KOPT-K1 (cell line): Measurements from ENCODE around the gene DKK2.

Experiments
- H3K27ac ChIP-seq: fragments of 200-600 bp; sonication (generic); 2 replicates; pipeline ENCODE4 v1.5.1; 2016; ENCODE audit warnings: antibody characterized with exemption, mild to moderate bottlenecking, low read depth, low read length; ENCODE audit not compliant: poor library complexity, severe bottlenecking
- H3K36me3 ChIP-seq: fragments of 200-600 bp; sonication (generic); 2 replicates; pipeline ENCODE4 v1.5.1; 2017; ENCODE audit warnings: antibody characterized with exemption, mild to moderate bottlenecking, low read length, moderate library complexity; ENCODE audit not compliant: insufficient read depth
- H3K9me3 ChIP-seq: fragments of 200-600 bp; sonication (generic); 2 replicates; pipeline ENCODE4 v1.5.1; 2017; ENCODE audit warnings: antibody characterized with exemption, low read length, mild to moderate bottlenecking; ENCODE audit not compliant: insufficient read depth, poor library complexity, severe bottlenecking

The DKK2 gene

GRCh38 chr4:107035819-107036583, at the start of gene DKK2:
DKK2 (minus strand) TSS chr4:107036313; CDS start chr4:107035591, 722 bp downstream.
- Histone ChIP-seq H3K9me3 (no peaks in the 10 kb centered on the region), H3K27ac (no peak within 1 kb of the TSS), H3K36me3 (no peaks in the 10 kb centered on the region)

- Histone ChIP-seq H3K36me3 (no peaks in the 10 kb centered on the region), H3K27ac (no peak overlapping the region), H3K9me3 (no peaks in the 10 kb centered on the region)
These were observed 41.1 kb upstream of the DKK2 start for GRCh38 chr4:107077192-107077591.

GRCh38 chr4:107072836-107073736, 37.0 kb upstream of the DKK2 start:
- no peak overlapping the region for H3K27ac ChIP-seq
- H3K9me3 ChIP-seq: no peaks in the 10 kb centered on the region
- no peaks in the 10 kb centered on the region for H3K36me3 ChIP-seq

GRCh38 chr4:107071108-107071507, 35.0 kb upstream of the DKK2 start:
- H3K27ac ChIP-seq: no peak overlapping the region
- no peaks in the 10 kb centered on the region for H3K9me3 ChIP-seq
- H3K36me3 ChIP-seq: no peaks in the 10 kb centered on the region

- Histone ChIP-seq H3K9me3 (no peaks in the 10 kb centered on the region), H3K36me3 (no peaks in the 10 kb centered on the region), H3K27ac (no peak overlapping the region)
These were observed 32.9 kb upstream of the DKK2 start for GRCh38 chr4:107069049-107069448.

- Histone ChIP-seq H3K27ac (no peak overlapping the region), H3K9me3 (no peaks in the 10 kb centered on the region), H3K36me3 (no peaks in the 10 kb centered on the region)
These were observed 32.0 kb upstream of the DKK2 start for GRCh38 chr4:107068116-107068515.

GRCh38 chr4:107066621-107067020, 30.5 kb upstream of the DKK2 start:
- Histone ChIP-seq H3K9me3 (no peaks in the 10 kb centered on the region), H3K27ac (no peak overlapping the region), H3K36me3 (no peaks in the 10 kb centered on the region)

GRCh38 chr4:107065201-107065600, 29.1 kb upstream of the DKK2 start:
- Histone ChIP-seq H3K9me3 (no peaks in the 10 kb centered on the region), H3K36me3 (no peaks in the 10 kb centered on the region), H3K27ac (no peak overlapping the region)

GRCh38 chr4:107060388-107060787, 24.3 kb upstream of the DKK2 start:
- H3K9me3 ChIP-seq: no peaks in the 10 kb centered on the region
- H3K36me3 ChIP-seq: no peaks in the 10 kb centered on the region
- no peak overlapping the region for H3K27ac ChIP-seq

- Histone ChIP-seq H3K9me3 (no peaks in the 10 kb centered on the region), H3K27ac (no peak overlapping the region)
These were observed 22.7 kb upstream of the DKK2 start for GRCh38 chr4:107058828-107059227.

GRCh38 chr4:107050525-107051135, 14.5 kb upstream of the DKK2 start:
- H3K27ac ChIP-seq: no peak overlapping the region
- no peaks in the 10 kb centered on the region for H3K36me3 ChIP-seq
- no peaks in the 10 kb centered on the region for H3K9me3 ChIP-seq

More at GRCh38 chr4:107058828-107059227, 22.7 kb upstream of the DKK2 start:
- H3K36me3 ChIP-seq: no peaks in the 10 kb centered on the region

- Histone ChIP-seq H3K36me3 (no peaks in the 10 kb centered on the region), H3K27ac (no peak overlapping the region), H3K9me3 (no peaks in the 10 kb centered on the region)
These were observed 10.1 kb upstream of the DKK2 start for GRCh38 chr4:107046261-107046660.

GRCh38 chr4:107044170-107044569, 8.1 kb upstream of the DKK2 start:
- Histone ChIP-seq H3K27ac (no peak overlapping the region), H3K9me3 (no peaks in the 10 kb centered on the region), H3K36me3 (no peaks in the 10 kb centered on the region)

GRCh38 chr4:107037199-107037584, 1.1 kb upstream of the DKK2 start:
- H3K36me3 ChIP-seq: no peaks in the 10 kb centered on the region
- H3K9me3 ChIP-seq: no peaks in the 10 kb centered on the region
- no peak overlapping the region for H3K27ac ChIP-seq

- Histone ChIP-seq H3K36me3 (no peaks in the 10 kb centered on the region), H3K27ac (no peak overlapping the region), H3K9me3 (no peaks in the 10 kb centered on the region)
These were observed 578 bp upstream of the DKK2 start for GRCh38 chr4:107036584-107037198.
